Right hindlimb (tissue), 1 donor: ENCODE results near the gene RAD21L1.

Source experiments
- DNase-seq: peaks from one replicate; pipeline ENCODE4 v3.0.0-alpha.2; 2018

RAD21L1 gene

DNA sequence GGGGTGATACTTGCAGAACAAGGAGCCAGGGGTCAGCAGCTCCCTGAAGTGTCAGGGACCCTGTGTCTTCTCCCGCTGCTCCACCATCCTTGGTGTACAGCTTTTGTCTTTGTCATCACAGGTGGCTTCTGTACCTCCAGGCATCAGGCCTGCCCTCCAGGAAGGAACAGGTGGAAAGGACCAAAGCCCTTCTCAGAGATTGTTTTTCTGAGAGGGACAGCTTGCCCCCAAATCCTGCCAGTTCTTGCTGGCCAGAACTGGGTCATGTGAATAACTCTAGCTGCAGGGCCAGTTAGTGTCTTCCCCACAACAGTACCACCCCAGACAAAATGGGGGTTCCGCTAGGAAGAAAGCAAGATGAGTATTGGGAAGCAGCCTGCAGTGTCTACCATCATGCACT lies 71.6 kb downstream of the RAD21L1 start:
- no peak for DNase-seq

DNA sequence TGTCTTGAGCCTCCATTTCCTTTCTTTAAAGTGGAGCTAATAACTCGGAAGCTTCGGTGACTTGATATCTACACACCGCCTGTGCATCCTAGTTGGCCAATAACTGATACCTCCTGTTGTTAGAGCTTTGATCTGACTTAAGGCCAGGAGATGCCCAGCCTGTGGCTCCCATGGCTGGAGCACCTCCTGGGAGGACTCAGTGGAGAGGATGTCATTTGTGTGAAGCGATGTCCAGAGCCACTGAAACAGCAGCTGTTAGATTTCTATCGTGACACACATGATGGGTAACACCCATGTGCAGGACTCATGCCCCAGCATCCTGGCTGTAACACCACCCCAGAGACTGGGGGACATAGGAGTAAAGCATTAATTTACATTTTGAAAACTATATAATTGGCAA lies 72.3 kb downstream of the RAD21L1 start:
- DNase-seq = no peak

DNA sequence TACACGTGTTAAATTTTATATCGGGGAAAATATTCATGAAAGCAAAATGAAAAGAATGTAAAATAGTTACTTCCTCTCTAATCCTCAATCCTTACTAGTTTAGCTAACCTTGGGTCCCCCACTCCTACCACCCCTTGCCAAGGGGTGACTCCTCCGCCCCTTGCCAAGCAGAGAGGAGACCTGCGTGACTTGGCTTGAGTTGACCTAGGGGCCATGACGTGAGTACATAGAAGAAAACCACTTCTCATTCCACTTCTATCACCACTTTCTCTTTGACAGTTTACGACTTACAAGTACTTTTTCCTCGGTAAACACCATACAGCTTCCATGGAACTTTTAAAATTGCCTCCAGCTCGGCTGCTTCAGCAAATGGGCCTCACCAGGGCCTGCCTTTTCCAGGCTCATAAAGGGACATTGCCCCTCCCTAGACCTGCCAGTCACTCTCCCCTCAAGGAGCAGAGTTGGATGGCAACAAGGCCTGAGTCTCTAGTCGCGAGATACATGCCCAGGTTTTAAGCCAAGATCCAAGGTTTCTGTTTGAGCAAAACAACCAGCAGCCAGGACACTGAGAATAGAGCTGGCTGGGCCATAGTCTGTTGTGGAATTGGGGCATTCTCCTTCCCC lies 73.2 kb downstream of the RAD21L1 start:
- DNase-seq = no peak

DNA sequence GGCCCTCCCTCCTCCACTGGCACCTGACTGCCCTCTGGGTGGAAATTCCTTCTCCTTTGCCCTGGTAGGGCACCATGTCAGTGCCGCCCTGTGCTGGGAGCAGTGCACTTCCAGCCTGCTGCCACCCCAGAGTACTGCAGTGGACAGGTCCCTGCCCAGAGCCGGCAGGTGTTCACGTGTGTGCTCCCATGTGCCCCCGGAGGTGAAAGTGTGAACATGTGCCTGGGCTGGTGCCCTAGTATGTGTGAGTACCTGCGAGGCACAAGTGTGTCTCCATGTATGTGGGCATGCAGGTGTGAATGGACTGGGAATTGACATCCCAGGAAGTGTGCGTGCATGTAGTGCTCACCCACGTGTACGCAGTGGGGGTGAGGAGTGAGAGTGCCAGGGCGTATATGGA lies 73.7 kb downstream of the RAD21L1 start:
- no peak for DNase-seq

DNA sequence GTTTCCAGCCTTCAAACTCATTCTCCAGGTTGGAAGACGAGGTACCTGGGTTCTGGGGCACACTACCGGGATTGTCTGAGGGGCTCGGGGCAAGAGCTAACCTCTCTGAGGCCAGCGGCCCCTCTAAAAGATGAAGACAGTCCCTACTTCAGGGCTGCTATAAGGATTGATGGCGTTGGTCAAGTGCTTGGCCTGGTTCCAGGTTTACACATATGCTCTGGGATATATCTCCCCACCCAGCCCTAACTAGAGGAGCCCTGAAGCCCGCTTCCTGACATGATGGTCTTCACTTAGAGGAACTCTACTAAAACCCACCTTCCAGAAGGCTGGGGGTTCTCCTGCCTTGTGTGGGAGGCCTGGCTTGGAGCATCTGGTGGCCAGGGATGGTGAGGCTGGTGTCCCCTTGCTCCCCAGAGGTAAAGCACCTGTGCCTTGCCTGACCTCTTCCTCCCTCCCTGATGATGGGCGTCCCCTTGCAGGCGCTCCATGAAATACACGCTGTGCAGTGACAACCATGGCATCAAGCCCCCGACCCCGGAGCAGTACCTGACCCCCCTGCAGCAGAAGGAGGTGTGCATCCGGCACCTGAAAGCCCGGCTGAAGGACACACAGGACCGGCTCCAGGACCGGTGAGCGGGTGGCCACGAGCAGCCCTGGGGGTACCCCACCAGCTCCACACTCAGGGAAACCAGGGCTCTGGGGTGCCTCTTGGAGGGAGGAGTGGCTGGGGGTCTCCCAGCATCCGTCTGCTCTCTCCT lies 74.4 kb downstream of the RAD21L1 start:
- no peak for DNase-seq

DNA sequence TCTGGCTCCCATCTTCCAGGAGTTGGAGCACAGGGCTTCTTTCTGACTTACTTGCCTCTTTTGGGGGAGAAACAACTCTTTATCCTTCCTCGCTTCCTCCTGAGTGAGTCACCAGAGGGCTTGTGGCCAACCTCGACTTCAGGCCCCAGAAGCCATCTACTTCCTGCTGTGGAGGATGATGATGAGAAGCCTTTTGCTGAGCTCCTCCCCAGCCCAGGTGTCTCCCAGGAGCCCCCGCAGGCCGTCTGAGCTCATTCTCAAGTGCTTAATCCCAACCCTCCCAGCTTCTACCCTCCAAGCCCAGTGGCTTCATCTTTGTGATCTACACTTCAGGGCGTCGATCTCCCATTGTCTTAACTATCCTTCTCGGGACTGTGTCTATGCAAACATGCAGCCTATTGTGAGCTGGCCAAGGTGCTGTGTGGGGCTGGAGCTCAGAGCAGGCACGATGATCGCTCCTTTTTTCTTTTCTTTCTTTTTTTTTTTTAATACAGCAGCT lies 75.2 kb downstream of the RAD21L1 start:
- DNase-seq = no peak

DNA sequence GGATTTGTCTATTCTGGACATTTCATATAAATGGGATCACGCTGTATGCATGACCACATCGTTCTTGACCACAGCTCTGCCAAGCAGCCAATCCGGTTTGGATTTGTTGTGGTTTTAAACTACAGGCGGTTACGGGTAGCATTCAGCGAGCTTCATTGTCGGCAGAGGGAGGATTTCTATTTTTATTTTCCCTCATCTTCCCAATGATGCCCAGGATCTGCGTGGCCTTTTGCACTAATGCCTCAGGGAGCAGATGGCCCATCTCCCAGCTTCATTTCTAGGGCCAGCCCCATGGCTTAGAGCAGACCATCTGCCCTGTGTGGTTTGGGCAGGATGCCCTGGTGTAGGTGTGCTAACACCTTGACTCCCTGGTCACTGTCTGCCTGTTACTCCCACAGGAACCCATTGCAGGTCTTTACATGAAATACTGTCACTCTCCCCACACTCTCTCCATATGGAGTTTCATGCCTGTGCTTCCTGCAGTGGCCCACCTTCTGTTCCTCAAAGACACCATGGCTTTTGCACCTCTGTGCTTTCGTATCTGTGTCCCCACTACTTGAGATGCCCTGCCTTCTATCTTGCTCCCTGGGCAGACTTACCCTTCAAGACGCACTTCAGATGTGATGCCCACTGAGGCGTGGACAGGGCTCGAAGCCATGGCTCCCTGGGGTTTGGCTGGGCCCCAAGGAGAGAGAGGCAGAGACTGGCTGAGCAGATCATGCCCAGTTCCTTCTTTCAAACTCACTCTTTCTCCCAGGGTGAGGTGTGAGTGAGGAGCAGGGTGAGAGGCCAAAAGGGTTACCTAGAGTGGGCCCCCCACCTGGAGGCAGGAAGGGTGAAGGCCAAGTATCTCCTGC lies 77.1 kb downstream of the RAD21L1 start:
- no peak for DNase-seq

DNA sequence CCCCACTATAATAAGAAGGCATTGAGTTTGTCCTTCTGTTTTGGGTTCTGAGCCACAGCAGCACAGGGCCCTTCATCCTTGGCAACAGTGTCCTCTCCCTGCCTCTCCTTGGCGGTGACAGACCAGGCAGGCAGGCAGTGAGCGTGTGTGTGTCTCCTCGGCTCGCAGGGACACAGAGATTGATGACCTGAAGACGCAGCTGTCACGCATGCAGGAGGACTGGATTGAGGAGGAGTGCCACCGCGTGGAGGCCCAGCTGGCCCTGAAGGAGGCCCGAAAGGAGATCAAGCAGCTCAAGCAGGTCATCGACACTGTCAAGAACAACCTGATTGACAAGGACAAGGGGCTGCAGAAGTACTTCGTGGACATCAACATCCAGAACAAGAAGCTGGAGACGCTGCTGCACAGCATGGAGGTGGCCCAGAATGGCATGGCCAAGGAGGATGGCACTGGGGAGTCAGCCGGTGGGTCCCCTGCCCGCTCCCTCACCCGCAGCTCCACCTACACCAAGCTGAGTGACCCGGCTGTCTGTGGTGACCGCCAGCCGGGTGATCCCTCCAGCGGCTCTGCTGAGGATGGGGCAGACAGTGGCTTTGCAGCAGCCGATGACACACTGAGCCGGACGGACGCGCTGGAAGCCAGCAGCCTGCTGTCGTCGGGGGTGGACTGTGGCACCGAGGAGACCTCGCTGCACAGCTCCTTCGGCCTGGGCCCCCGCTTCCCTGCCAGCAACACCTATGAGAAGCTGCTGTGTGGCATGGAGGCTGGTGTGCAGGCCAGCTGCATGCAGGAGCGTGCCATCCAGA lies 79.1 kb downstream of the RAD21L1 start:
- no peak for DNase-seq
